ENCODE results near the gene BUB1. TPM values are rescaled to one million over a fixed set of nuclear protein-coding genes. Genes with fewer than 3 reads are reported as not detected.

The BUB1 gene
- total and polyA plus RNA-seq, 9 of the 15 experiments (the other 6 are each of a cell fraction or from before 2014, with no cell fraction given) = 73.4 to 247 (median 118) TPM

GRCh38 chr2:110677530-110678456 lies at the start of gene BUB1 (continued):
- TF ChIP-seq HOMEZ (CRISPR knock-in tag; IDR thresholded peaks at IDR 0.05) (no peak), SAP30 (IDR thresholded peaks at IDR 0.05; ENCODE audit: borderline replicate concordance, insufficient read depth, low read depth, low read length, poor library complexity, severe bottlenecking) (peak; percentile 89), ELF2 (CRISPR knock-in tag; IDR thresholded peaks at IDR 0.05) (no peak), ZNF764 (CRISPR knock-in tag; IDR thresholded peaks at IDR 0.05; ENCODE audit: low read depth) (no peak), SRSF9 (IDR thresholded peaks at IDR 0.05; ENCODE audit: borderline replicate concordance, low read depth, low read length) (no peak), E4F1 (CRISPR knock-in tag; IDR thresholded peaks at IDR 0.05; ENCODE audit: borderline replicate concordance) (no peak), ILK (tag; IDR thresholded peaks at IDR 0.05; ENCODE audit: borderline replicate concordance, low read depth) (no peak), RNF219 (CRISPR knock-in tag; IDR thresholded peaks at IDR 0.05) (no peak), TGIF2 (CRISPR knock-in tag; IDR thresholded peaks at IDR 0.05) (no peak), KLF13 (tag; IDR thresholded peaks at IDR 0.05; ENCODE audit: borderline replicate concordance, low read depth) (no peak), GATAD2B (IDR thresholded peaks at IDR 0.05; ENCODE audit: borderline replicate concordance) (peak; percentile 85; the same call in 1 of the 2 replicates), ZNF518B (CRISPR knock-in tag; IDR thresholded peaks at IDR 0.05) (no peak), ZNF224 (CRISPR knock-in tag; IDR thresholded peaks at IDR 0.05) (no peak), MBD2 (IDR thresholded peaks at IDR 0.05; ENCODE audit: borderline replicate concordance, low read depth) (peak; percentile 98), HOXB6 (CRISPR knock-in tag; IDR thresholded peaks at IDR 0.05; ENCODE audit: borderline replicate concordance) (no peak), CHD2 (IDR thresholded peaks at IDR 0.05; ENCODE audit: low read depth, low read length) (peak; percentile 82), RNF2 (IDR thresholded peaks at IDR 0.05) (peak; percentile 62; the same call in 1 of the 2 replicates)

Measured in K562 (cell line).